Measurements from ENCODE around the gene TRIP12.
"Not testable (repeated sequence)": the region's sequence is repeated elsewhere in the genome, so short reads cannot be mapped to it uniquely, and the experiment has no call there.

TRIP12 gene

DNA sequence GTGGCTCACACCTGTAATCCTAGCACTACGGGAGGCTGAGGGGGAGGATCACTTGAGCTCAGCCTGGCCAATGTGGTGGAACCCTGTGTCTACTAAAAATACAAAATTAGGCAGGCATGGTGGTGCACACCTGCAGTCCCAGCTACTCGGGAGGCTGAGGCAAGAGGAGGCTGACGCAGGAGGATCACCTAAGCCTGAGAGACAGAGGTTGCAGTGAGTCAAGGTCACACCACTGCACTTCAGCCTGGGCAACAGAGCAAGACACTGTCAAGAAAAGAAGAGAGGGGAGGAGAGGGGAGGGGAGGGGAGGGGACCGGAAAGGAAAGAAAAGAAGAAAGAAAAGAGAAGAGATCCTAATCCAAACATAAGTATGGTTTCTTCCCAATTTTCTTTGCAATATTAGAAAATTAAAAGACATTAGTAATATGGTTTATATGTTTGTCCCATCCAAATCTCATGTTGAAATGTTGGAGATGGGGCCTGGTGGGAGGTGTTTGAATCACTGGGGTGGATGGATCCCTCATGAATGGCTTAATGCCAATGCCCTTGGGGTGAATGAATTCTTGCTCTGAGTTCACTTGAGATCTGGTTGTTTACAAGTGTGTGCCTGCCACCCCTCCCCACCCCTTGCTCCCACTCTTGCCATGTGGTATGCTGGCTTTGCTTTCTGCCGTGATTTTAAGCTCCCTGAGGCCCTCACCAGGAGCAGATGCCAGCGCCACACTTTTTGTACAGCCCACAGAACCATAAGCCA, 50.7 kb downstream of the TRIP12 start:
- peak; percentile 56 for DNase-seq

DNA sequence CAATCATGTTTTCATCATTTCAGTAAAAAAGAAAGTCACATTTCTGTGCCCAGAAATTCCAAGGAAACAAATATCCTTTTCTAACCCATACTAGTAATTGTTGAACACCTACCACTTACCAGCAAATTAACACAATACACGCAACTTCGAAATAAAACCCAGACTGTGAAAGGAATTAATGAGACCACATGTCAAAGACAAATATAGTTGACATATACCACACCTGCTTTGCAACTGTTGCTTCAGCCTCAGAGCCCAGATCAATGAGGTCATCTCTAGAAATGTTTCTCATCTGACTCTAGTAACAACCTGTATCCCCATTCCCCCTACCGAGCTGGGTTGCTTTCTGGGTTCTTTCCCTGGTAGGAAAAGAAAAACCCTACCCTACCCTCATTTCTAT, 52.6 kb downstream of the TRIP12 start:
- DNase-seq: no peak

DNA sequence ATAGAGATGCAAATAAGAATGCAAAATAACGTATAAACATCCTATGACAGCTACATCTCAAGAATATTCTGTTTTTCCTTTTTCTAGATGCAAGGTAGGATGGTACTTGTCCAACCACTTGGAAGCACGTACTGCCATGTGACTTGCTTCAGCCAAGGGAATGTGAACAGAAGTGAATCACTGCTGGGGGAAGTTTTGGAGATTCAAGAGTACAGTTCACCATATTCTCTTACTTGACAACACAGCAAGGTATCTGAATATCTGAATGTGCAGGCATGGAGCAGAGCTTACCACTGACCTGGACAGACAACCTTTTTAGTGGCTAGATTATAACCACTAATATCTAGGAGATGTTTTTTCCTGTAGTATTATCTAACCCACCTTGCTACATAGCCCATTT, 53.0 kb downstream of the TRIP12 start:
- no peak for DNase-seq

GRCh38 chr2:229865033-229865432, 56.8 kb downstream of the TRIP12 start:
- DNase-seq: no peak

DNA sequence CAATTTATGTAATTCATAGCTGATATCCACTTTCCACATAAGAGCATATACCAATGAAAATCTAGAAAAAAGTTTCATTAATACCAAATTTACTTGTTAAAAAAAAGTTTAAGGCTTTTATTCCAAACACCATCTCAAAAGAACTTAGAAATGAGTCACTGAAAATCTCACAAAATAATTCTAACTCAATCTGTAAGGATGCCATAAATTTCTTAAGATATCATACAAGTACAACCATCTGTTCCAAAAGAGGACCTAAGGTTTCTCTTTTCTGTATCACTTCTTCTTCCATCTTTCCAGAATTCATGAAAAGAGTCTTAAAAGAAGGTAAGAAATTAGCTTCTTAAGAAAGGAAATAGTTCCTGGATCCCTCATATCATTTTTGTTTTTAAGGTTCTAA, 60.4 kb downstream of the TRIP12 start:
- DNase-seq: no peak

GRCh38 chr2:229860334-229860733, 61.5 kb downstream of the TRIP12 start:
- DNase-seq: no peak

GRCh38 chr2:229858351-229858750, 63.5 kb downstream of the TRIP12 start:
- DNase-seq: no peak

DNA sequence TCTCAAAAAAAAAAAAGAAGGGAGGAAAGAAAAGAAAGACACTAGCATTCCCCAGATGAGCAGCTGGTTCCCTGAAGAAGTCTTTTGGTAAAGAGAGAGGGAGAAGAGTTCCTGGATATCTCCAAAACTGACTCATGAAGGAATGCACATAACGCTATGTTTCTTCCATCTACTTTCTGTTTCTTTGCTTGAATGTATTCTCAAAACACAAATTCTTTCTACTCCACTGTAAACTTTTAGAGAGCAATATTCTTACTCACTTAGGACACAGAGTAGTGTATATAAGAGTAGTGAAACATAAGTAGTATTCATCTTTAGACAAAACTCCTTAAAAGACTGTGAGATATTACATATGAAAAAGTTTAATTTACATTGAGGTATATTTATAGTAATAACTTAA, 64.2 kb downstream of the TRIP12 start:
- DNase-seq: no peak

DNA sequence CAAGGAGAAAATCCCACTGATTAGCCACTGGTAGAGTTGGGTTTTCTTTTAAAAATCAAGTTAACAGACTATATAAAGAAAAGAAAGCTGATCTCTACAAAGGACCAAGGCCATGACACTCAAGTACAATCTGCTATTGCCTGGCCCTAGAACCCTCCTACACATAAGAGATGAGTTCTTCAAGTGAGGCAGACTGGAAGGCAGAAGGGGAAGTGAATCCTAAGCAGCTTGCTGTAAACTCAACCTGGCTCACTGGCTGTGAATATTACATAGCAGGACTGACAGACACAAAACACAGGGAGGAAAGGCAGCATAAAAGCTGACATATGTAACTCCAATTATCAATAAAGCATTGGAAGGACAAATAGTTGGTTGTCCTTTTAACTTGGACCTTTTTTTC, 65.4 kb downstream of the TRIP12 start:
- no peak for DNase-seq

- DNase-seq: no peak
Observed at GRCh38 chr2:229855116-229855515, 66.7 kb downstream of the TRIP12 start.

DNA sequence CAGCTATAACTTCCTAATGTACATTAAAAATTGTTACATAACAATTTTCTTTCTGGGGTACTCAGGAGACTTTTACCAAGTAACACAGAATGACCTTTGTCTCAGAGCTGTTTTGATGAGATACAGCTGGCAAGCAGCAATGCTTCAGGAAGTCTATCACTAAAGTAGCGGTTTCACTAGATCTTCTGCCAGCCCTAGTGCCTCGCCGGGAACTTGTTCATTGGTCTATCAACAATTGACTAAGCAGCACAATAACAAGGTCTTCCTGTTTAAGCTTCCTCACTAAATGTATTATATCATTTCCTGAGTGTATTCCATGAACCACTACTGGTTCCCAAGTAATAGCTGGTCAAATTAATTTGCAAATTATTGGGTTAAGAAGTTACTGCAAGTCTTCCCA, 69.2 kb downstream of the TRIP12 start:
- DNase-seq: peak; percentile 50

- DNase-seq: no peak
Observed at GRCh38 chr2:229851870-229852269, 69.9 kb downstream of the TRIP12 start.

DNA sequence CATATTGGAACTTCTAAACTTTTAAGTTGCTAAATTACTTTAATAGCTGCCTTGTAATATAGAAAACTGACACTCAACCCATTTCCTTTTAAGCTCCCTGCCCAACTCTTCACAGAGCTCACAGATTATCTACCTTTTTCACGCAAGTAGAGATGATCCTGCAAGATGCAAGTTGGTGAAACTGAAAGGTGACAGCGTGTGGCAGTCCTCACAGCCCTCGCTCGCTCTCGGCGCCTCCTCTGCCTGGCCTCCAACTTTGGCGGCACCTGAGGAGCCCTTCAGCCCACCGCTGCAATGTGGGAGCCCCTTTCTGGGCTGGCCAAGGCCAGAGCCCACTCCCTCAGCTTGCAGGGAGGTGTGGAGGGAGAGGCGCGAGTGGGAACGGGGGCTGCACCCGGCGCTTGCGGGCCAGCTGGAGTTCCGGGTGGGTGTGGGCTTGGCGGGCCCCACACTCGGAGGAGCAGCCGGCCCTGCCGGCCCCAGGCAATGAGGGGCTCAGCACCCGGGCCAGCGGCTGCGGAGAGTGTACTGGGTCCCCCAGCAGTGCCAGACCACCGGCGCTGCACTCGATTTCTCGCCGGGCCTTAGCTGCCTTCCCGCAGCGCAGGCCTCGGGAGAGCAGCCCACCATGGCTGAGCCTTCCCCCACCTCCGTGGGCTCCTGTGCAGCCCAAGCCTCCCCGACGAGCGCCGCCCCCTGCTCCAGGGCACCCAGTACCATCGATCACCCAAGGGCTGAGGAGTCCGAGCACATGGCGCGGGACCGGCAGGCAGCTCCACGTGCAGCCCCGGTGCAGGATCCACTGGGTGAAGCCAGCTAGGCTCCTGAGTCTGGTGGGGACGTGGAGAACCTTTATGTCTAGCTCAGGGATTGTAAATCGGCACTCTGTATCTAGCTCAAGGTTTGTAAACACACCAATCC, 71.2 kb downstream of the TRIP12 start:
- DNase-seq: not testable (repeated sequence)

DNA sequence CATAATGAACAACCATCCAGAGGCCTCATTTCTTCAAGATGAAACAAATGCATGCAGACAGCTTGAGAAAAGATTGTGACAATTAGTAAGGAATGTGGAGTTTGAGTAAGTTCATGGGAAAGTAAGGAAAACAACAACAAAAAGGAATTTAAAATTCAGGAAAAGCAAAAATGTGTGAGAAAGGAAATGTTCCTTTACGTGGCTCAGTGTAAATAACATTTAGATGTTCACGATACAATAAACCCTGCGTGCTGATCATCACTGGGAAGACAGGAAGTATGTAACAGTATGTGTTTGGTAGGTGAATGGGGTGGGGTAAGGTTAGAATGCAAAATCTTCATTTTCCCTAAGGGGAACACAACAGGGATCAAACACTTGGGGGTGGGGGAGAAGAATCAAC, 72.7 kb downstream of the TRIP12 start:
- no peak for DNase-seq

DNA sequence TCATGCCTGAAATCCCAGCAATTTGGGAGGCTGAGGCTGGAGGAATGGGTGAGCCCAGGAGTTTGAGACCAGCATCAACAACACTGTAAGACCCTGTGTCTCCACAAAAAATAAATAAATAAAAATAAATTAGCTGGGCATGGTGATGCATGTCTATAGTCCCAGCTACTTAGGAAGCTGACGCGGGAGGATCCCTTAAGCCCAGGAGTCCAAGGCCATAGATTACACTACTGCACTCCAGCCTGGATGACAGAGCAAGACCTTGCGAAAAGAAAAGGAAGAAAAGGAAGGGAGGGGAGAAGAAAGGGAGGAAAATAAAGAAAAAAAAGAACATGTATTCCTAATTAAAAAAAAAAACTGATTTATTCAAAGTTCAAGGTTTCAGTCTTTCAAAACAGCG, 78.2 kb downstream of the TRIP12 start:
- DNase-seq: no peak

GRCh38 chr2:229838729-229839128, 83.1 kb downstream of the TRIP12 start:
- no peak for DNase-seq

GRCh38 chr2:229836847-229837246, 85.0 kb downstream of the TRIP12 start:
- DNase-seq: no peak

GRCh38 chr2:229835596-229836283, 86.1 kb downstream of the TRIP12 start:
- DNase-seq: no peak

- DNase-seq: not testable (repeated sequence)
Observed at GRCh38 chr2:229834368-229834767, 87.4 kb downstream of the TRIP12 start.

- DNase-seq: no peak
Observed at GRCh38 chr2:229832510-229832898, 89.3 kb downstream of the TRIP12 start.

DNA sequence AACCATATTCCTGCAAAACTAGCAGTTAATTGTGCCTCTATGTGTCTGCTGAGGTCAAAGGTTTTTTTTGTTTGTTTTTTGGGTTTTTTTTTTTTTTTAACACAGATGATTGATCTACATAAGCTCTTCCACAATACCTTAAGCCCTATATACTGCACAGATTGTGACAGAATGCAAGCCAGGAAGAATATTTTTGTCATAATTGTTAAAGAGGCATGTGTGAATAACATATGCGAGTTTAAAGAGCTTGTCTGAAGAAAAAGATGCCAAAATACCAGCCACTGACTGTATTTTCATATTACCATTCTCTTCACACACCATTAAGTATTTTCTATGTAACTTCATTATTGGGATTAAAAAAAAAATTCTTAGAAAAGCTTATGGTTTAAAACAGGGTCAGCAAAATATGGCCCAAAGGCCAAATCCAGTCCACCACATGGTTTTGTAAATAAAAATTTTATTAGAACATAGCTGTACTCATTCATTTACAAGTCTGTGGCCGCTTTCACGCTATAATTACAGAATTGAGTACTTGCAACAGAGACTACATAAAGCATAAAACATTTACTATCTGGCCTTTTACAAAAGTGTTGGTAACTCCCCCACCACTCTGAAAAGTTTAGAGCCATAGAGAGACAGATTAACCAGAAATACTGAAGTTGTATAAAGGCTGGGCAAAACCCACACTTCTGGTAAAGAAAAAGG, 89.9 kb downstream of the TRIP12 start:
- no peak for DNase-seq

GRCh38 chr2:229825476-229825875, 96.3 kb downstream of the TRIP12 start:
- DNase-seq: no peak

GRCh38 chr2:229821316-229821715, 100.5 kb downstream of the TRIP12 start:
- no peak for DNase-seq

All from NCI-H226 (cell line).